ENCODE results near the gene HTR3C. TPM values are rescaled to one million over a fixed set of nuclear protein-coding genes. Genes with fewer than 3 reads are reported as not detected.
"Not testable (repeated sequence)": the region's sequence is repeated elsewhere in the genome, so short reads cannot be mapped to it uniquely, and the experiment has no call there.

Gene HTR3C
- total and polyA plus RNA-seq, 2 experiments from 2014 or later: not detected

- Histone ChIP-seq H3K4me2 (peak overlapping the region; percentile 39), H3K9me2 (replicated peaks; ENCODE audit: insufficient read depth) (no peaks in the 10 kb centered on the region), H3K27me3 (no peaks in the 10 kb centered on the region), H3K4me1 (ENCODE audit: insufficient read depth) (peaks cover 13% of the 10 kb centered on the region), H3K9me3 (ENCODE audit: low read depth) (no peaks in the 10 kb centered on the region), H3K79me2 (peaks cover 11% of the 10 kb centered on the region), H4K20me1 (ENCODE audit: insufficient read depth, poor library complexity, severe bottlenecking) (no peaks in the 10 kb centered on the region), H3K27ac (peak overlapping the region; percentile 72), H3K36me3 (replicated peaks; ENCODE audit: insufficient read depth, low read depth) (no peaks in the 10 kb centered on the region), H2AFZ (no peak overlapping the region), H3K4me3 (no peak overlapping the region)
- peak; percentile 86 for DNase-seq (ENCODE audit: low spot score)
- WGBS (ENCODE audit: low lambda C conversion rate, missing lambda C conversion rate): 28% methylated on average over 11 of the region's 11 CpGs
- no peak for TF ChIP-seq EZH2 (IDR thresholded peaks at IDR 0.05; ENCODE audit: borderline replicate concordance)
- no peak for TF ChIP-seq EZH2phosphoT487 (IDR thresholded peaks at IDR 0.05; ENCODE audit: low read depth, severe bottlenecking, unreplicated experiment)
- no peak for TF ChIP-seq CTCF (IDR thresholded peaks at IDR 0.05; ENCODE audit: poor library complexity)
These were observed 46.8 kb upstream of the HTR3C start for GRCh38 chr3:184005941-184006507.

- not testable (repeated sequence) for H3K9me2 ChIP-seq (replicated peaks; ENCODE audit: insufficient read depth); DNase-seq (ENCODE audit: low spot score); H4K20me1 ChIP-seq (ENCODE audit: insufficient read depth, poor library complexity, severe bottlenecking); H3K27ac ChIP-seq; H3K36me3 ChIP-seq (replicated peaks; ENCODE audit: insufficient read depth, low read depth); H3K79me2 ChIP-seq; H3K27me3 ChIP-seq; H2AFZ ChIP-seq; H3K9me3 ChIP-seq (ENCODE audit: low read depth); H3K4me3 ChIP-seq; H3K4me2 ChIP-seq
- 98% methylated on average over 11 of the region's 11 CpGs for WGBS (ENCODE audit: low lambda C conversion rate, missing lambda C conversion rate)
- peaks cover 13% of the 10 kb centered on the region for H3K4me1 ChIP-seq (ENCODE audit: insufficient read depth)
These were observed 45.6 kb upstream of the HTR3C start for GRCh38 chr3:184007143-184007813.

- Histone ChIP-seq H3K9me2 (replicated peaks; ENCODE audit: insufficient read depth) (no peaks in the 10 kb centered on the region), H3K36me3 (replicated peaks; ENCODE audit: insufficient read depth, low read depth) (no peaks in the 10 kb centered on the region), H3K4me3 (no peak overlapping the region), H3K4me1 (ENCODE audit: insufficient read depth) (peaks cover 13% of the 10 kb centered on the region), H3K27me3 (no peaks in the 10 kb centered on the region), H3K27ac (no peak overlapping the region), H3K4me2 (no peak overlapping the region), H2AFZ (no peak overlapping the region), H3K9me3 (ENCODE audit: low read depth) (no peaks in the 10 kb centered on the region), H3K79me2 (no peaks in the 10 kb centered on the region), H4K20me1 (ENCODE audit: insufficient read depth, poor library complexity, severe bottlenecking) (no peaks in the 10 kb centered on the region)
- 59% methylated on average over 3 of the region's 3 CpGs for WGBS (ENCODE audit: low lambda C conversion rate, missing lambda C conversion rate)
- TF ChIP-seq CTCF (IDR thresholded peaks at IDR 0.05; ENCODE audit: poor library complexity) (no peak), EZH2 (IDR thresholded peaks at IDR 0.05; ENCODE audit: borderline replicate concordance) (no peak), EZH2phosphoT487 (IDR thresholded peaks at IDR 0.05; ENCODE audit: low read depth, severe bottlenecking, unreplicated experiment) (no peak)
- no peak for DNase-seq (ENCODE audit: low spot score)
These were observed 44.7 kb upstream of the HTR3C start for GRCh38 chr3:184008161-184008560.

GRCh38 chr3:184011230-184011876 is 41.5 kb upstream of the HTR3C start:
- DNase-seq (ENCODE audit: low spot score): no peak
- Histone ChIP-seq H4K20me1 (ENCODE audit: insufficient read depth, poor library complexity, severe bottlenecking) (no peaks in the 10 kb centered on the region), H3K4me2 (no peak overlapping the region), H2AFZ (no peak overlapping the region), H3K4me3 (no peak overlapping the region), H3K36me3 (replicated peaks; ENCODE audit: insufficient read depth, low read depth) (no peaks in the 10 kb centered on the region), H3K9me3 (ENCODE audit: low read depth) (no peaks in the 10 kb centered on the region), H3K9me2 (replicated peaks; ENCODE audit: insufficient read depth) (no peaks in the 10 kb centered on the region), H3K79me2 (peaks cover 16% of the 10 kb centered on the region), H3K4me1 (ENCODE audit: insufficient read depth) (peaks cover 16% of the 10 kb centered on the region), H3K27me3 (no peaks in the 10 kb centered on the region), H3K27ac (no peak overlapping the region)
- TF ChIP-seq CTCF (IDR thresholded peaks at IDR 0.05; ENCODE audit: poor library complexity) (no peak), EZH2 (IDR thresholded peaks at IDR 0.05; ENCODE audit: borderline replicate concordance) (no peak), EZH2phosphoT487 (IDR thresholded peaks at IDR 0.05; ENCODE audit: low read depth, severe bottlenecking, unreplicated experiment) (no peak)
- WGBS (ENCODE audit: low lambda C conversion rate, missing lambda C conversion rate): 58% methylated on average over 4 of the region's 4 CpGs

Measured in hepatocyte (in vitro differentiated cells).